Measurements from ENCODE around the gene HOXC12. TPM values are rescaled to one million over a fixed set of nuclear protein-coding genes. Genes with fewer than 3 reads are reported as not detected.
A peak's percentile ranks its signal among the peaks of the same experiment; 100 is the strongest.

HOXC12 gene
- total RNA-seq, 1 donor from 2014 or later, result not detected

DNA sequence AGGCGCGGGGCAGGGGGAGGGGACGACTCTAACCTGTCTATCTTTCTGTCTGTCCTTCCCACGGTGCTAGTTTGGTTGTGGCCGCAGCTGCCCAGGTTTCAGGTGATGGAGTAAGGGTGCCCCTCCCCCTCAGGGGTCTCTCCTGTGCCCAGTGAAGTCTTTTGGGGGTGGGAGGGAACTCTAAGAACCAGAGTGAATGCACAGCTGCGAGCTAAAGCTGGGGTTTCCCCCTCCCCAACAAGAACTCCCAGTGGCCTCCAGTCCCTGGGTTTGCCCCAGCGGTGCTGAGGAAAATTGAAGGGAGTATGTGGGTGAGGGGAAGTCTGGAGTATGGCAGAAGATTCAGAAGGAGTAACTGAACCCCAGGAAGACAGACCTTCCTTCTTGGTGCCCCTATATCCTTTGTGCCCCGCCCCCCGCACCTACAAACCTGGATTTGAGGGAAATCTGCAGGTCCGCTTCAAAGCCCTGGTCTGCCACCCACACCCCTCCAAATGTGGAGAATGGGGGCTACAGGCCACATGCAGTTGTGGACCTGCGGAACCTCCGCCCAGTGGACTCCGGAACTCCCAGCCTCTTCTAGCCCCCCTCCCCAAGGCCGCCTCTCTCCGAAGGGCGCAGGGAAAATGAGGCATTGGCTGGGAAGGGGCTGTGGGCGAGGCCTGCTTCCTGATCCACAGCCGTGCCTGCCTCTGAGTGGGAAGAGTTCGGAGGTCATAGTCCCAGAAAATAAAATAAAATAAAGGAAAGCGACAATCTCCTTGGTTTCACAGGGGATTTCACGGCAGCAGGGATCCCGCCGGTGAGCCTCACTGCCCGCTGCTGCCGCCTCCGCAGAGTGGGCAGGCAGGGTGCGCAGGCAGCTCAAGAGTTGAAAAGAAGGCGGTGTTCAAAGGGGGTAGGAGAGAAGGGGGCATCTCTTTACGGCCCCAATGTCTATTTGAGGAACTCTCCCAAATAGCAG, 41.8 kb downstream of the HOXC12 start:
- DNase-seq (ENCODE audit: low spot score), result peak; percentile 29

DNA sequence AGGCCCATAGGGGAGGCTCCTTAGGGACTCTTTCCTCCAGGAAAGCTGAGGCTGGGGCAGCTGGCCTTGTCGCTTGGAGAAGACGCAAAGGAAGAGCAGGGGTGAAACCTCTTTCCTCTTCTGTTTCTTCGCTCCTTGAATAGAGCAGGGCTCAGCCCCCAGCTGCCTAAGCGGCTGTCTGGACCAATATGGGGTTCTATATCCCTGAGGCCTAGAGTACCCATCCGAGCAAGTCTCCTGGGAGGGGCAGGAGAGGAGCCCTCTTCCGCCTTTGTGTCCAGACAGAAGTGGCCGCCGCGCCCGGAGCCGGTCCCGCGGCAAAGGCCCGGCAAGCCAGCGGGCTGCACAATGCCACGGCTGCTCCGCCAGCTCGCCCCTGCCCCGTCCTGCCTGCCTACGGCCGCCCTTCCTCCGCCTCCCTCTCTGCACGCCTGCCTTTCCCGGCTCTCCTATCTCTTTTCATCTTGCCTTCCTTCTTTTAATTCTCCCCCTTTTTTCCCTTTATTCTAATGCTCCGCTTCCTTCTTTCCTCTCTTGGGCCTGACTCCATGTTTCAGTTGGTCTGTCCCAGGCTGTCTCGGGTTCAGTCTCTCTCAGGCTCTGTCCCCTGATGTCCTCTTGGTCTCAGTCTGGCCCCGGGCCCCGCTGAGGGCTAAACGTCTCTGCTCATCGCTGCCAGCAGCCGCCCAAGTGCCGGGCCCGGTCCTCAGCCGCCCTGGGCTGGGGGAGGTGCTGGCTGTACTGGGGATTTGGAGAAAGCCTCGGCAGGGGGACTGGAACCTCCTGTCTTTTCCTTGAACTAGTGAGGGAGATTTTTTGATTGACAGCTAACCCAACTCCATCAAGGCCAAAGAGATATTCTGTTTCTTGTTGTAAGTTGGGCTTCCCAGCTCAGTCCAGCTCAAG, 42.8 kb downstream of the HOXC12 start:
- peak; percentile 57 for DNase-seq (ENCODE audit: low spot score)

DNA sequence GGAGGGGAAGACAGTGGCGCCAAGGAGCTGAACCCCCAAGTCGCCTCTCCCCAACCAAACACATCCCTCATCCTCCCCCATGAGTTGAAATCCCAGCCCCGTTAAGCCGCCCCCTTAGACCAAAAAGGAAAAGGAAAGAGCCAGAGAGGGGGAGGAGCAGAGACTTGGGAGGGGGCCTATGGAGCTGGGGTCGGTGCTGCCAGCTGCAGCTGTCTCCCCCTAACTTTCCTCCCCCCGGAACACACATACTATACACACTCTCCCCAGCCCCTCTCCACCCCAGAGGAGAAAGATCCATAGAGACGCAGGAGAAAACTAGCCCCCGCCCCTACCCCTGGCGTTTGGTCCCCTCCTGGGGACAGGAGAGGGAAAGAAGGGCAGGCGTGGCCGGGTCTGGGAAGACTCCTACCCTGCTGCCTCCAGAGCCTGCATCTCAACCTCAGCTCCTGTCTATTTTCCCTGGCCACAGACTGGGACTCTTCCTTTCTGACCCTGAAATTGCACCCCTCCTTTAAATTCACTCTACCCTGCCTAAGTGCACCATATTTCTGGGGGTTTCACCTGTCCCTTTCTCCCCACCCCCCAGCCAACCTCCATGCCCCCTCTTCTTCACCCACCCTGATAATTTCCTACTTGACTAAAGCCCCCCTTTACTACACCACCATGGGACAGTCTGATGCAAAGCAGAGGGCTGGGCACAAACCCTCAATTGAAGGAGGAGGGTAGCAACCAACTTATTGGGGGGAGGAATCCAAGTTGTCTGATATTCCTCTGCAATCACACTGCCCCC, 43.6 kb downstream of the HOXC12 start:
- DNase-seq (ENCODE audit: low spot score), result peak; percentile 46

DNA sequence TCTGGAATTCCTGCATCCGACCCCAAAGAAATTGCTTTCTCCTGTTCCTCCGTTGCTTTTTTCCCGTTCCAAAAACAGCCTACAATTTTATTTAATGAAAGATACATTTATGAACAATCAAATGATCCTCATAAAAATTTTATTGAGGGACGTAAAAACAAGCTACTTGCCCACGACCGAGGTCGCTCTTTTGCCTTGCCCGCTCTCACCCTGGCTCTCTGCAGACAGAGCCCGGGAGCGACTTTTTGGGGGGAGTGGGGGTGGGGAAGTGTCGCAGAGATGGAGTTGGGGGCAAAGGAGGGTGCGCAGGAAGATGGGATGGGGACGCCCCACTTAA, 44.2 kb downstream of the HOXC12 start:
- no peak for DNase-seq (ENCODE audit: low spot score)

DNA sequence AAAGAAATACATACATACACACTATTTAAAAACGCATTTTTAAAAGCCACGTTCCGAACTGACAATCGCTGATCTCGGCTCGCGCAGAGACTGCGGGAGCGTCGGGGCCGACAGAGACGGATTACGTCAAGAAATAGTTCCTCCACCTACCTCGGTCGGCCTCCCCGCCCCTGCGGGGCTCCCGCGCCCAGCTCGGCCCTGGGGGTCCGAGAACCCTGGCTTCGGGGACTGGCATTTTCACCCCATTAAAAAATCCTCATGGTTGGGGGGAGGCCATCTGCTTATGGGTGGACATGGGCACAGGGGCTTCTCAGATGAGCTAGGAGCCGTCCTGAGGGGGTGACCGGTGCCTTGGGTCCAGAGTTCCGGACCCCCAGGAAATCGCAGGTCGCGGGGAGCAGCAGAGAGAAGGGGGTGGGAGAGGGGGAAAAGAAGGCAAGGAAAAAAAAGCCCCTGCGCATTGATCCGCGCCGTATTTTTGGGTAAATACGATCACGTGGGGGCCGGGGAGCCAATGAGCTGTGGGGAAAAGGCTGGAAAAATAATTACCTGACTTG, 44.9 kb downstream of the HOXC12 start:
- peak; percentile 85 for DNase-seq (ENCODE audit: low spot score)

DNA sequence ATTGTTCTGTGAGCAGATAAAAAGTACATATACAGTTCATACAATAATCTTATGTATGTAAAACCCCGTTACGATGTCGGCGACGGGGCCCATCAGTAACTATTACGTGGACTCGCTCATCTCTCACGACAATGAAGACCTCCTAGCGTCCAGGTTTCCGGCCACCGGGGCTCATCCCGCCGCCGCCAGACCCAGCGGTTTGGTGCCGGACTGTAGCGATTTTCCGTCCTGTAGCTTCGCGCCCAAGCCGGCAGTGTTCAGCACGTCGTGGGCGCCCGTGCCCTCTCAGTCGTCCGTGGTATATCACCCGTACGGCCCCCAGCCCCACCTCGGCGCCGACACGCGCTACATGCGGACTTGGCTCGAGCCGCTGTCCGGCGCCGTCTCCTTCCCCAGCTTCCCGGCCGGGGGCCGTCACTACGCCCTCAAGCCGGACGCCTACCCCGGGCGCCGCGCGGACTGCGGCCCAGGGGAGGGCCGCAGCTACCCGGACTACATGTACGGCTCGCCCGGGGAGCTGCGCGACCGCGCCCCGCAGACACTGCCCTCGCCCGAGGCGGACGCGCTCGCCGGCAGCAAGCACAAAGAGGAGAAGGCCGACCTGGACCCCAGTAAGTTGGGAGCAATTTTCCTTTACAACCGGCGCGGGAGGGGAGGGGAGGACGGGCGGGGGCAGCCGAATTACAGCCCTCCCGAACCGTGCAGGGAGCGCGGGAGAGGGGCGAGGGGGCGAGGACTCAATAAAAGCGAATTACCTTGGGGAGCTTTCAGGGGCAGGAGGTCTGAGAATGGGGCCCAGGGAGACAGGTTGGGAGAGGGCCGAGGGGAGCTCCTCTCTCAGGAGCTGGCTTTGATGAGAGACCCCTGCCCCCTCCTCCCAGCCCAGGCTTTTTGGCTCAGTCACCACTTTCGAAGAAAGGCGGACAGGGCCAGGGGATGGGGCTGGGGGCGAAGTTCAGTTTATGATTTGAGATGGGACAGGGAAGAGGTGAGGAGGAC, 45.7 kb downstream of the HOXC12 start, which contains the start of gene HOXC9:
Gene HOXC9, plus strand, starts transcription at position 46 of the 999 bp plus-strand sequence. Its CDS starts 28 bp downstream, at position 74.
- DNase-seq (ENCODE audit: low spot score), result no peak

DNA sequence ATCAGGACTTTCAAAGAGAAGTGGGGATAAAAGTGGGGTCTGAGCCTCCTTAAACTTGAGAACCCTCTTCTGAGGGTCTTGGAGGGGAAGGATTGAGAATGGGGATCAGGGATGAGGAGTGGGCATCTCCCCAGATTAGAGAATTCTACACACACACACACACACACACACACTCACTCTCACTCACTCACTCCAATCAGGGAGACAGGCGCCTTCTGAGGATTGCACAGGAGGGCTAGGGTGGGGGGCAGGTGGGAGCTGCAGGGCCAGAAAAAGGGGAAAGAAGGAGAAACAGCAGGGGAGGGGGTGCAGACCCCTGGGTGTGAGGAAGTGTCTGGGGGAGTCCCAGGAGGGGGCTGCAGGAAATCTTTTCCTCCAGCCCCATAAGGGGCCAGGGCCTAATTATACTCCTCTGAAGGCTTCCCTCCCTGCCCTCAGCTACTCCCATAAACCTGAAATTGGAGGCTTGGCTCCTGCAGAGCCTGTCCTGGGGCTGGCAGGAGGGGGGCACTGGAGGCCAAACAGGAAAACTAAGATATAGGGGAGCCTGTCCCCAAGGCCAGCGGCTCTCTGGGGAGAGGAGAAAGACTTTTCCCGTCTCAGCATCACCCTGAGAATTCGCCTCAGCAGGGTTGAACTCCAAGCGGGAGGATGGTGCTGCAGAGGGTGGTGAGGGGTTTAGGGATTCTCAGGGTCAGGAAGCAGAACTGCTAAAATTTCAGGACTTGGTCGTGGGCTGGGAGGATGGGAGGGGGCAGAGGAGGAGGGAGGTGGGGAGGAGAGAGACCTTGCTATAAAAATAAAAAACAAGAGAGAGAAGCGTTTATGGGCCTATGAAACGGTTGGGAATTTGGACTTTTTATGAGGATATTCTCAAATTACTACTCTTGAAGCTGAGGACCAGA, 46.8 kb downstream of the HOXC12 start:
- no peak for DNase-seq (ENCODE audit: low spot score)

DNA sequence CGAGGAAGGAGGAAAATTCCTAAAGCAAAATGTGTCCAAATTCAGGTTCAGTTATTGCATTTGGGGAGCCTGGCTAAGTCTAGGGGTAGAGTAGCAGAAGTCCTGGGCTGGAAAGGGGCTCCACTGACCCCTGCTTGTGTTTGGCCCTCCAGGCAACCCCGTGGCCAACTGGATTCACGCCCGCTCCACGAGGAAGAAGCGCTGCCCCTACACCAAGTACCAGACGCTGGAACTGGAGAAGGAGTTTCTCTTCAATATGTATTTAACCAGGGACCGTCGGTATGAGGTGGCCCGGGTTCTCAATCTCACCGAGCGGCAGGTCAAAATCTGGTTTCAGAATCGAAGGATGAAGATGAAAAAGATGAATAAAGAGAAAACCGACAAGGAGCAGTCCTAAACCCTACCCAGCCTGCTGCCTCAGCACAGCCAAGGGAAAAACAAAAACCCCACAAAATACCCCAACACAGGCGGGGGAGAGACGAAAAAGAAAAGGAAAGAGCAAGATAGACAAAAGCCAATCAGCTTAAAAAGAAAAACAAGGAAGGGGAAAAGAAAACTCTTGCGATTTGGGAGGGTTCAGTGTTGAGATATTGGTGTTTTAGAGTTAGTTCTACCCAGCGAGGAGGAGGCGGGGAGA, 47.7 kb downstream of the HOXC12 start:
- no peak for DNase-seq (ENCODE audit: low spot score)

DNA sequence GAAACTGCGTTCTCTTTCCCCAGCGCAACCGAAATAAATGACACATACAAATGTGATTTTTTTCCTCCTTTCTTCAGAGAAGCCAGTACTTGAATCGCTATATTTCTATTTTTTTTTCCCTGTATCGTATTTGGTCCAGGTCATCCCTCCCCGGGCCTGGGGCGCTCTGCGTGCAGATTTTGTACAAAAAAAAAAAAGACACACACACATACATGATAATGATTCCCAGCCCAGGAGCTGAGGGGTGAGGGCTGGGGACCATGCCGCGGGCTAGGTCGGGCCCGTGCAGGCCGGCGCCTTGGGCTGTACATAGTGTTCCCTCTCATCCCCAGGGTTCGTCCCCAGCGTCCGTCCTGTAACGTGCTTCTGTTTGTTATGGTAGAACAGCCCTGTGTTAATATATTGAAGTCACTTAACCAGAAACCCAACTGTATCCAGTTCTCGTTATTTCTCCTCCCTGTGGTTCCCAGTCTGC, 48.2 kb downstream of the HOXC12 start:
- no peak for DNase-seq (ENCODE audit: low spot score)

DNA sequence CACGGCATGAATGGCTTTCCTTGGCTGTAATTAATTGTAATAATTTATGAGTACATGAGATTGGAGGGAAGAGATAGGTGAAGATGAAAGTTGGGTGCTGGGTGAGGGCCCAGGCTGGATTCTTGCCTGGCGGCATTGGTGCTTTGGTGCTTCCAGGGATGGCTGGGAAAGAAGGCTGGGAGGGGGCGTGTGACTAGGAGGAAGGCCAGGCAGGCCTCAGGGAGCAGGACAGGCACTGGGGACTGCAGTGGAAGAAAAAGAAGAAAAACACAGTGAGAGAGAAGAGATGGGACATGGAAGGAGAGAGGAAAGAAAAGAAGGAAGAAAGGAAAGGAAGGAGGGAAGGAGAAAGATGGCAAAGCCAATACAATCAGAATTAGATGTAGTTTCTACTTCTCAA, 48.9 kb downstream of the HOXC12 start:
- no peak for DNase-seq (ENCODE audit: low spot score)

DNA sequence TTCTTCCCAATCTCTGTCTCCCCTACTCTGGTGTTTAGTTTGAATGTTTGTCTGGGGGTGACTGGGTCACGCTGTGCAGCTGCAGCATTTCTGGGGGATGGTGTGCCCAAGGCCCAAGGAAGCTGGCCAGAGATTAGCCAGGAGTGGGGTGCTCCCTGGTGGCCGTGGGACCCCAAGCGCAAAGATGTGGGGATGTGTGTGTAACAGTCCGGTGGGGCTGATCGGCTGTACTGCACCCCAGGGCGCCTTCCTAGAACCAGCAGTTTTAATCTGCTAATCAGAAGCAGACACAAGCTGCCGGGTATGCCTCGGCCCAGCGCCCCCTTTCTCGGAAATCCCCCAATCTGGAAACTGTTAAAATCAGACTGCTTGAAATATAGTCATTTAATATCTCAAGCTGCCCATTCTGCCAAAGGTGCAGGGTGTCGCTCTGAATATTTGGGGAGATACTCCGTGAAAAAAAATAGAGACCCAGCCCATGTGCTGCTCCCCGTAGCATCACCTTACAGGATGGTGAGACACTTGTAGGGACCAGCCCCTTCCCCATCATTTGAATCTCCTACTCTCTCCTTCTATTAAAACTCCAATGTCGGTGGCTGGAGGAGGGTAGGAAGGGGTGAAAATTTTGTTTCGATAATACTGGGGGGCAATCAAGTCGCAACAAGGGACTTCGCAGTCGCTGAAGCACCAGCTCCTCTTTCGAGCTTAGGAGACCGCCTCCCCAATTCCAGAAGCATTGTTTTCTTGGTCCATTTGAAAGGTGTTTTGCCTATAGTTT, 49.5 kb downstream of the HOXC12 start:
- no peak for DNase-seq (ENCODE audit: low spot score)

DNA sequence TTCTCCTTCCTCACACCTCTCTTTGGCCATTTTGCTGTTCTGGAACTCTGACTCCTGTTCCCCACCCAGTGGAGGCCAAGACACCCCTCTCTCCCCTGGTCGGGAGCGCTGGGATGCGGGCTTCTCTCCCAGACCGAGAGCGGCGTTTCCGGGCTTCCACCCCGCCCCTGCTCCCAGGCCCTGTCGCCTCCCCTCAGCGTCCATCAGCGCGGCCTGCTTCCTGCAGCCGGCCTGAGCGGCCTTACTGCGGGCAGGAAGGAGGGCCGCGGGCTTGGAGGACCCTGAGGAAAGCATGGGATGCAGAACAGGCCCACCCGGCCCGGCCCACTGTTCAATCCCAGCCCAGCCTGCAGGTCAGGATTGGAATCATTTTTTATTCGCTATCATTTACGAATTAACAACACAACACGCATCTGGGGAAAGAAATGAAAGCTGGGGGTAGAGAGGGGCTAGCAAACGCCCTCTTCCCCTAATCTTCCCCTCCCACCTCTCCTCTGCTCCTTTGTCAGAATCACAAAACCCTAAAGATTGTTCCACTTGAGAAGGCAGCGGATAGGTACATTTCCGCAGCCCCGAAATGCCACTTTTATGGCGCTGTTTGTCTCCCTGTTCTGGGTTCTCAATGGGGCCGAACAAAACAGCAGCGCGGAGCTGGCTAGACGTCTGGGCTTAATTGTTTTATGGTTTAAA, 50.3 kb downstream of the HOXC12 start:
- no peak for DNase-seq (ENCODE audit: low spot score)

DNA sequence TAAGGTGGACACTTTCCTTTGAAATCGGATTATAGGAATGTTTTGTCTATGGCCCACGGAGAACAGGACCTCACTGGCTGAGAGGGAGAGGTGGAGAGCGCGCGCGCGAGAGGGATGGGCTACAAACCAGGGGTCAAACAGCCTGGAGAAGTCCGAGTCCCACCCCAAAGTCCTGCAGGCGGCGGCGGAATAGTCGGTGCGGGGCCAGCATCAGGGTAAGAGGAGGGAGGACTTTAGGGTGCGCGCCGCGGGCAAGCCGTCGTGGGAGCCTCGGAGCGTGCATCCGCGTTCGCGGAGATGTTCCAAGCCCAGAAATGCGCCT, 50.8 kb downstream of the HOXC12 start:
- no peak for DNase-seq (ENCODE audit: low spot score)

DNA sequence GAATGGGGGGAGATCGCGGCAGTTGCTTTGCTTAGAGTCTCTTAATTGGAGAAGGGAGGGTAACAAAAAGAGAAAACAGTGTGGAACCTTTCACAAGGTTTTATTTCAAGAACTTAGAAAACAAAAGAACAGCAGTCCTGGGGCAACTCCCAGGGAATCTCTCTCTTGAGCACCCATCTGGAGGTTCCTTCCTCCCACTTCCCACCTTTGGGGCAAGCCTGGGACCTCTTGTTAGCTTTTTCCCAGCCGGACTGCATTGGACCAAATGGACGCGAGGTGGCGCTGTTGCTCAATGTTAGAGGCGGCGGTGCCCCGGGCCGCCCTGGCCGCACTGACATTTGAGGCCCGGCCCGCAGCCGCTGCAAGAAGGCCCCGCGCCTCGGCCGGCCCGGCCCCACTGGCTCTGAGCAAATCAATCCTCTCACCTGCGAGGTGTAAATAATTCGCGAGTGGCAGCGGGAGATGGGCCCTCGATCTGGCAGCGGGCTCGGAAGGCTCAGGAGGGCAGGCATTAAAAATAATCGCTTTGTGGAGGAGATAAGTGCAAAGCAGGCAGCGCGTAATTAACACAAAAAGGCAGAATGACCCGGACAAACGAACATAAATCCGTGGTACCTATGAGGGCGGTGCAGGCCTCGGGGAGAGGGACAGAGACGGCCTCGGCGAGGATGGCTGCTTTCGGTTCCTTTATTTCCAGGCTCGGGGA, 51.3 kb downstream of the HOXC12 start:
- peak; percentile 95 for DNase-seq (ENCODE audit: low spot score)

DNA sequence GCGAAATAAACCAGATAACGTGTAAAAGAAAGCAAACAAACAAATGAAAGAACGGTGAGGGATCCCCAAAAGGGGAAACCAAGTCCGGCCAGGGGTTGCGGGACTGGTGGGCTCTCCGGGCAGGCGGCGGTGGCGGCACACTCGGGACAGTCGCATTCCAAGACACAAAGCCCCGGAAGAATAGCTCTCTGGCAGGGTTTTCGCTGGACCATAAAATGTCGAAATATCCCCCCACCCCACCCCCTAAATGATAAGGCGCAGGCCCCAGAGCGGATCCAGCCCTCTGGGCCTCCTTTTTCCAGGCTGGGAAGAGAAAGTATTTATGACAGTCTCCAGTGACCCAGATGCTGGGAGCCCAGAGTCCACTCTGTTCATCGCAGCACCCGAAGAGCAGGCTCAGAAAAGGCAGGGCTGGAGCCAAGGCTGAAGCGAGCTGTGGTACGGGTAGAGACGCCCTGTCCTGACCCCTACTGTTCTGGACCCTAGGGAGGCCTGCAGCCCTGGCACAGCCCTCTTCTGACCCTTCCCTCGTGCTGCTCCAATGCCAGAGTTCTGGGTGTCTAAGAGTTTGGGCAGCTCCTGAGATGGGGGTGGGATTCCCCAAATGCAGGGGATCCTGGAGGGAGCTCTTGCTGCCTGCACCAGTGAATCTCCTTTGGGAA, 52.0 kb downstream of the HOXC12 start:
- DNase-seq (ENCODE audit: low spot score), result peak; percentile 84
